ENCODE measurements around the gene LYPD8. TPM values are rescaled to one million over a fixed set of nuclear protein-coding genes. Genes with fewer than 3 reads are reported as not detected.

Gene LYPD8
- total and polyA plus RNA-seq, 2 of the 8 experiments (the other 6 are each of a cell fraction or from before 2014, with no cell fraction given) = not detected

DNA sequence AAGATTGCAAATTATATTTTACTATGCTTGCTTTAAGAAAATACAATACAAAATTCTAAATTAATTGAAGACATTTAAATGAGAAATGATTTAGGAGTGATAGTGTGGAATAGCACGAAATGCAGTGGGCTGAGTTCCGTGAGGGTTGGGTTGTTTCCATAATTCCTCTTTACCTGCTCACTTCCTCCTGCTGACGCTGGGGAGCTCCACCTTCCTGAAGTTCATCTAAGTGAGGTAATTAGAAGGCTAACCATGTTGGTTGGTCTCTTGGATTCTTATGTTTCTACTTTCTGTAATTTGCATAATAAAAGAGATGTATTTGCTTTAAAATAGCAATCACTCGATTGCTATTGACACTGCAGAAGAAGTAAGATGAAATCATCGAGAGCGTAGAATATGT is 57.7 kb downstream of the LYPD8 start (continued):
- TF ChIP-seq MAFK (IDR thresholded peaks at IDR 0.05; ENCODE audit: low read depth, low read length) (no peak), POLR2A (IDR thresholded peaks at IDR 0.05; ENCODE audit: control extremely low read depth in 1 of 2, low read depth in 2 of 2, low read length in 2 of 2) (no peak), EGR1 (IDR thresholded peaks at IDR 0.05; ENCODE audit: borderline replicate concordance, low read depth, low read length) (no peak), SUZ12 (IDR thresholded peaks at IDR 0.05; ENCODE audit: low read length) (no peak)

Data from H1 (cell line).